Stimulated activated CD8-positive, alpha-beta memory T cell treated with anti-CD3 and anti-CD28 coated beads, Interleukin-15, amount 100 ng/mL, for 1 hour (primary cell): ENCODE results near the gene BBIP1.

Source experiments
- DNase-seq: peaks from one replicate; pipeline ENCODE4 v3.0.0-alpha.2; 2020; ENCODE audit warnings: low read depth

The BBIP1 gene

GRCh38 chr10:110863361-110863760 lies 55.6 kb downstream of the BBIP1 start:
- DNase-seq, result no peak

GRCh38 chr10:110862961-110863360 lies 56.0 kb downstream of the BBIP1 start:
- no peak for DNase-seq

- DNase-seq, result no peak
These were observed 56.9 kb downstream of the BBIP1 start for GRCh38 chr10:110861930-110862649.

GRCh38 chr10:110861476-110861875 lies 57.5 kb downstream of the BBIP1 start:
- no peak for DNase-seq

GRCh38 chr10:110860576-110861241 lies 58.3 kb downstream of the BBIP1 start:
- DNase-seq, result no peak

GRCh38 chr10:110859973-110860376 lies 59.0 kb downstream of the BBIP1 start:
- no peak for DNase-seq

GRCh38 chr10:110859206-110859972 lies 59.6 kb downstream of the BBIP1 start:
- DNase-seq, result no peak

- no peak for DNase-seq
These were observed 60.6 kb downstream of the BBIP1 start for GRCh38 chr10:110858297-110858934.

GRCh38 chr10:110857265-110858171 lies 61.5 kb downstream of the BBIP1 start:
- no peak for DNase-seq

- DNase-seq, result no peak
These were observed 64.9 kb downstream of the BBIP1 start for GRCh38 chr10:110853921-110854605.

- DNase-seq, result no peak
These were observed 66.0 kb downstream of the BBIP1 start for GRCh38 chr10:110852947-110853346.

GRCh38 chr10:110852255-110852896 lies 66.6 kb downstream of the BBIP1 start:
- DNase-seq, result no peak

- DNase-seq, result no peak
These were observed 67.9 kb downstream of the BBIP1 start for GRCh38 chr10:110851020-110851612.

GRCh38 chr10:110850099-110850498 lies 68.9 kb downstream of the BBIP1 start:
- DNase-seq, result no peak
